ENCODE results near the gene INTS4. TPM values are rescaled to one million over a fixed set of nuclear protein-coding genes. Genes with fewer than 3 reads are reported as not detected.
"Not testable (repeated sequence)": the region's sequence is repeated elsewhere in the genome, so short reads cannot be mapped to it uniquely, and the experiment has no call there.

INTS4 gene
- total and polyA plus RNA-seq, 8 donors, result 15.9 to 27.1 (median 17.9) TPM

DNA sequence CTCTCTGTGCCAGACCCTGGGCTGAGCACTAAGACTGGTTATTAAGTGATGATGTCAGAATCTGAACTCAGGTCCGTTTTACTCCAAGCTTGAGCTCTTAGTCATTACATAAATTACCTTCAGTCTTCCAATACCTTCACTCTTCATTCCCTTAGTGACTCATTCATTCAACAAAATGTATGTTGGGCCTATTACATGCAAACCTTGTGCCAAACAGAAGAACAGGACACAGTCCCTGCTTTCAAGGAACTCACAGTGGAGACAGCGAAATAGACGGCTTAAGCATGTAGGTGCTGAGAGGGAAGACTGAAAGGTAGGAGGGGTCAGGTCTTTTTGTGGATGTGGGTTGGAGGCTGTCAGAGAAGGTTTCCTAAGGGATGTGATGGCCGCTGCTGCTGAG lies 25.3 kb upstream of the INTS4 start:
- Histone ChIP-seq H3K27me3 (no peaks in the 10 kb centered on the region), H3K9me3 (no peaks in the 10 kb centered on the region), H3K4me1 (peaks cover 0 to 9% (median 0%) of the 10 kb centered on the region in 3 donors), H3K27ac (no peak overlapping the region), H3K36me3 (peaks cover 0 to 7% (median 2%) of the 10 kb centered on the region in 3 donors), H3K4me3 (no peak overlapping the region)
- no peak for DNase-seq
- FAIRE-seq, result no peak
- no peak for TF ChIP-seq CTCF (IDR thresholded peaks at IDR 0.05)
- WGBS, 2 donors, result 36 to 44% methylated on average over 4 of the region's 4 CpGs
- ATAC-seq, result no peak
- intact Hi-C loops (cut with DNase I), result no loop called here

DNA sequence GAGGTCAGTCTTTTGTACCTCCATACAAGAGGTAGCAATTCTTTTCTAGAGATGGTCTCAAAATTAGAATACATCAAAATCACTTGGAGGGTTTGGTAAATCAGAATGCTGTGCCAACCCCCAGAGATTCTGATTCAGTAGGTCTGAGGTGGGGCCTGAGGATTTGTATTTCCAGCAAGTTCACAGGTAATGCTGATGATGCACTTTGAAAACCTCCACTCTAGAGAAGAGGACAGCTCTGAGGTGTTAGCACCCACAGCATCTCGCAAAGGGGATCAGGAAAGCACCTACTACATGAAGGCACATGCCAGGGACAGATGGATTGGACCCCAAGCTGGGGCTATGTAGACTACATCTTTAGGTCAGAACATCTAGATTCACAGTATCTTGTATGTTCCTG lies 21.4 kb upstream of the INTS4 start:
- no peak overlapping the region for H3K27ac ChIP-seq
- TF ChIP-seq CTCF (IDR thresholded peaks at IDR 0.05), result no peak
- intact Hi-C loops (cut with DNase I), result no loop called here
- H3K4me3 ChIP-seq, result no peak overlapping the region
- no peak for DNase-seq
- WGBS, 2 donors, result 98 to 100% methylated on average over 1 of the region's 1 CpG
- ATAC-seq, result no peak
- H3K9me3 ChIP-seq, result no peaks in the 10 kb centered on the region
- no peaks in the 10 kb centered on the region for H3K27me3 ChIP-seq
- peaks cover 0 to 7% (median 2%) of the 10 kb centered on the region in 3 donors for H3K36me3 ChIP-seq
- peaks cover 0 to 3% (median 0%) of the 10 kb centered on the region in 3 donors for H3K4me1 ChIP-seq
- no peak for FAIRE-seq

DNA sequence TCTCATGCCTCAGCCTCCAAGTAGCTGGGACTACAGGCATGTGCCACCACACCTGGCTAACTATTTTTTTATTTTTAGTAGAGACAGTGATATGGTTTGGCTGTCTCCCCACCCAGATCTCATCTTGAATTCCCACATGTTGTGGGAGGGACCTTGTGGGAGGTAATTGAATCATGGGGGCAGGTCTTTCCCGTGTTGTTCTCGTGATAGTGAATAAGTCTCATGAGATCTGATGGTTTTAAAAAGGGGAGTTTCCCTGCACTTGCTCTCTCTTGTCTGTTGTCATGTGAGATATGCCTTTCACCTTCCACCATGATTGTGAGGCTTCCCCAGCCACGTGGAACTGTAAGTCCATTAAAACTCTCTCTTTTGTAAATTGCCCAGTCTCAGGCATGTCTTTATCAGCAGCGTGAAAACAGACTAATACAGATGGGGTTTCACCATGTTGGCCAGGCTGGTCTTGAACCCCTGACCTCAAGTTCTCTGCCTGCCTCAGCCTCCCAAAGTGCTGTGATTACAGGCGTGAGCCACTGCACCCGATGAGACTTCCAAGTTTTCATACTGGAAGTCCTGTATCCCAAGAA lies 20.6 kb upstream of the INTS4 start:
- intact Hi-C loops (cut with DNase I); H3K4me1 ChIP-seq; H3K27ac ChIP-seq; H3K27me3 ChIP-seq; H3K36me3 ChIP-seq; H3K9me3 ChIP-seq; H3K4me3 ChIP-seq; FAIRE-seq; ATAC-seq; DNase-seq: not testable (repeated sequence)
- 71 to 79% methylated on average over 6 of the region's 6 CpGs for WGBS, 2 donors

GRCh38 chr11:78011301-78011700 lies 16.8 kb upstream of the INTS4 start:
- DNase-seq, result no peak
- no peaks in the 10 kb centered on the region for H3K27me3 ChIP-seq
- intact Hi-C loops (cut with DNase I), result no loop called here
- ATAC-seq, result peak in 1 of 4 donors; percentile 17
- H3K9me3 ChIP-seq, result no peaks in the 10 kb centered on the region
- no peak for TF ChIP-seq CTCF (IDR thresholded peaks at IDR 0.05)
- no peak overlapping the region for H3K27ac ChIP-seq
- FAIRE-seq, result no peak
- no peak overlapping the region for H3K4me3 ChIP-seq
- 54 to 57% methylated on average over 2 of the region's 2 CpGs for WGBS, 2 donors
- H3K4me1 ChIP-seq, result no peaks in the 10 kb centered on the region
- H3K36me3 ChIP-seq, result peaks cover 0 to 4% (median 2%) of the 10 kb centered on the region in 3 donors

- FAIRE-seq (no peak), ATAC-seq (no peak), DNase-seq (no peak)
- Histone ChIP-seq H3K27me3 (no peaks in the 10 kb centered on the region), H3K9me3 (no peaks in the 10 kb centered on the region), H3K4me3 (no peak overlapping the region), H3K27ac (no peak overlapping the region), H3K36me3 (no peaks in the 10 kb centered on the region), H3K4me1 (no peaks in the 10 kb centered on the region)
- 88 to 94% methylated on average over 6 of the region's 6 CpGs for whole genome bisulfite sequencing, 2 donors
- no peak for TF ChIP-seq CTCF (IDR thresholded peaks at IDR 0.05)
- intact Hi-C loops (cut with DNase I), result no loop called here
These were observed 16.3 kb upstream of the INTS4 start for GRCh38 chr11:78010755-78011154.

Data from pancreas (tissue), 10 donors.